Measurements from ENCODE around the gene LRRC8A.

The LRRC8A gene

GRCh38 chr9:128902351-128903078 lies 20.6 kb downstream of the LRRC8A start:
- DNase-seq: peak; percentile 86

- DNase-seq: no peak
Measured at GRCh38 chr9:128903079-128903461, 21.1 kb downstream of the LRRC8A start.

DNA sequence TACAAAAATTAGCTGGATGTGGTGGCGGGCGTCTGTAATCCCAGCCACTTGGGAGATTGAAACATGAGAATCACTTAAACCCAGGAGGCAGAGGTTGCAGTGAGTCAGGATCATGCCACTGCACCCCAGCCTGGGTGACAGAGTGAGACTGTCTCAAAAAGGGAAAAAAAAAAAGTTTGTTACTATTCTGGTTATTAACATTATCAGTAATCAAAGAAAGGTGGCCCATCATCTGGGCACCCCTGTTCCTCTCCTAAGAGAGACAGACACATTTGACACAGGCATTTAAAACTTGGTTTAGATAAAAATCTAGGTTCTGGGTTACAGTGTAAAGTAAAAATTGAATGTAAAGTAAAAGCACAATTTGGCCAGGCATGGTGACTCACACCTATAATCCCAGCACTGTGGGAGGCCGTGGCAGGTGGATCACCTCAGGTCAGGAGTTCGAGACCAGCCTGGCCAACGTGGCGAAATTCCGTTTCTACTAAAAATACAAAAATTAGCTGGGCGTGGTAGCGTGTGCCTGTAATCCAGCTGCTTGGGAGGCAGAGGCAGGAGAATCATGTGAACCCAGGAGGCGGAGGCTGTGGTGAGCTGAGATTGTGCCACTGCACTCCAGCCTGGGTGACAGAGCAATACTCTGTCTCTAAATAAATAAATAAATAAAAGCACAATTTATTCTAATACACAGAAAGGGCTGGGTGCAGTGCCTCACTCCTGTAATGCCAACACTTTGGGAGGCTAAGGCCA lies 22.1 kb downstream of the LRRC8A start:
- DNase-seq: no peak

GRCh38 chr9:128905964-128906363 lies 24.0 kb downstream of the LRRC8A start:
- DNase-seq: no peak

GRCh38 chr9:128906741-128907140 lies 24.8 kb downstream of the LRRC8A start:
- DNase-seq: no peak

DNA sequence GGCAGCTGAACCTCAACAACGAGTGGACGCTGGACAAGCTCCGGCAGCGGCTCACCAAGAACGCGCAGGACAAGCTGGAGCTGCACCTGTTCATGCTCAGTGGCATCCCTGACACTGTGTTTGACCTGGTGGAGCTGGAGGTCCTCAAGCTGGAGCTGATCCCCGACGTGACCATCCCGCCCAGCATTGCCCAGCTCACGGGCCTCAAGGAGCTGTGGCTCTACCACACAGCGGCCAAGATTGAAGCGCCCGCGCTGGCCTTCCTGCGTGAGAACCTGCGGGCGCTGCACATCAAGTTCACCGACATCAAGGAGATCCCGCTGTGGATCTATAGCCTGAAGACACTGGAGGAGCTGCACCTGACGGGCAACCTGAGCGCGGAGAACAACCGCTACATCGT lies 26.4 kb downstream of the LRRC8A start:
- no peak for DNase-seq

DNA sequence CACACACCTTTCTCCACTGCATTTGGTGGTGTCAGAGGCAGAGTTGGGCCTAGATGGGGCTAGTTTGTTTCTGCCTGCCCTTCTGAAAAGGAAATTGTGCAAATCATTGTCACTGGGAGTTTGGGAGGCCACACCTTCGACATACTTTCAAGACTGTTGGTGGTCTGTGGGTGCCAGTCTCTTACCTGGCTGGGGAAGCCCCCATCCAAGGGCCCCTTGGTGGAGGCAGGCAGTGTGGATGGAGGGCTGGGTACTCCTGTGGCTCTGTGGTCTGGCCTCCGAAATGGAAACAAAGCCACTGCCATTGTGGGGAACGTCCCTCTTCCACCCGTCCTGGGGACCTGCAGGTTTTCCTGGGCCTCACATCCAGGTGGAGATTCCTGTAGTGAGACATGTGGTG lies 27.9 kb downstream of the LRRC8A start:
- DNase-seq: no peak

GRCh38 chr9:128910906-128911305 lies 29.0 kb downstream of the LRRC8A start:
- no peak for DNase-seq

GRCh38 chr9:128911529-128912035 lies 29.6 kb downstream of the LRRC8A start:
- DNase-seq: no peak

- DNase-seq: peak; percentile 39
Measured at GRCh38 chr9:128912270-128912853, 30.4 kb downstream of the LRRC8A start.

GRCh38 chr9:128913048-128913900 lies 31.3 kb downstream of the LRRC8A start:
- no peak for DNase-seq

GRCh38 chr9:128913995-128914772 lies 32.3 kb downstream of the LRRC8A start:
- no peak for DNase-seq

DNA sequence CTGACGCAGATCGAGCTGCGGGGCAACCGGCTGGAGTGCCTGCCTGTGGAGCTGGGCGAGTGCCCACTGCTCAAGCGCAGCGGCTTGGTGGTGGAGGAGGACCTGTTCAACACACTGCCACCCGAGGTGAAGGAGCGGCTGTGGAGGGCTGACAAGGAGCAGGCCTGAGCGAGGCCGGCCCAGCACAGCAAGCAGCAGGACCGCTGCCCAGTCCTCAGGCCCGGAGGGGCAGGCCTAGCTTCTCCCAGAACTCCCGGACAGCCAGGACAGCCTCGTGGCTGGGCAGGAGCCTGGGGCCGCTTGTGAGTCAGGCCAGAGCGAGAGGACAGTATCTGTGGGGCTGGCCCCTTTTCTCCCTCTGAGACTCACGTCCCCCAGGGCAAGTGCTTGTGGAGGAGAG lies 34.3 kb downstream of the LRRC8A start:
- DNase-seq: no peak

- DNase-seq: no peak
Measured at GRCh38 chr9:128916745-128917144, 34.8 kb downstream of the LRRC8A start.

DNA sequence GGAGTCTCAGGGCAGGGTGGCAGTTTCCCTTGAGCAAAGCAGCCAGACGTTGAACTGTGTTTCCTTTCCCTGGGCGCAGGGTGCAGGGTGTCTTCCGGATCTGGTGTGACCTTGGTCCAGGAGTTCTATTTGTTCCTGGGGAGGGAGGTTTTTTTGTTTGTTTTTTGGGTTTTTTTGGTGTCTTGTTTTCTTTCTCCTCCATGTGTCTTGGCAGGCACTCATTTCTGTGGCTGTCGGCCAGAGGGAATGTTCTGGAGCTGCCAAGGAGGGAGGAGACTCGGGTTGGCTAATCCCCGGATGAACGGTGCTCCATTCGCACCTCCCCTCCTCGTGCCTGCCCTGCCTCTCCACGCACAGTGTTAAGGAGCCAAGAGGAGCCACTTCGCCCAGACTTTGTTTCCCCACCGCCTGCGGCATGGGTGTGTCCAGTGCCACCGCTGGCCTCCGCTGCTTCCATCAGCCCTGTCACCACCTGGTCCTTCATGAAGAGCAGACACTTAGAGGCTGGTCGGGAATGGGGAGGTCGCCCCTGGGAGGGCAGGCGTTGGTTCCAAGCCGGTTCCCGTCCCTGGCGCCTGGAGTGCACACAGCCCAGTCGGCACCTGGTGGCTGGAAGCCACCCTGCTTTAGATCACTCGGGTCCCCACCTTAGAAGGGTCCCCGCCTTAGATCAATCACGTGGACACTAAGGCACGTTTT lies 35.4 kb downstream of the LRRC8A start:
- no peak for DNase-seq

GRCh38 chr9:128918921-128919320 lies 37.0 kb downstream of the LRRC8A start:
- no peak for DNase-seq

DNA sequence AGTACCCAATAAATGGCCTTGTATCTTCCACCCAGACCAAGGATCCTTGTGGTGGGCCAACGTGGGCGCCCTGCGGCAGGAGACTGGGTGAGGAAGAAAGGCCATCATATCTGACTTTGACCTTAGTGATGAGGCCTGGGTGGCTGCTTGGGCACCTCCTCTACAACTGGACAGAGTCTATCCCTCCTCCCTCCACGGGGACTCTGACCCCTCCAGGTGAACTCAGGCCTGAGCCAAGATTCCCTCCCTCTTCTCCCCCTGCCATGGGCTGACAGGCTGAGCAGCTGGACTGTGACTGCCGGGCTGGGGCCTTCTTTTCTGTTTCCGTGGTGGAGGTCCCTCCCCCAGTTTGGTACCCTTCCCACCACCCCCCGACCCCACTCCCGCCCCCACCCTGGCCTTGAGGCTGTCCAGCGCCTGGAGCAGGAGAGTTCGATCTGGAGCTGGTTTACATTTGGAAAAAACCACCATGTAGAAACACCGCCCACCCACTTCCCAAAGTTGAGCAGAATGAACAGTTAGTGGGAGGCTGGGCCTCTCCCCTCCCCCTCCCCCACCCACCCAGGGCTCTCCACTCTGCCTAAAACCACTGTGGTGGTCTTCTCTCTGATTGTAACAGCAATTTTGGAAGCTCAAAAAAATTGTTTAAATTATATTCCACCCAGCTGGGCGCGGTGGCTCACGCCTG lies 37.6 kb downstream of the LRRC8A start:
- no peak for DNase-seq

DNA sequence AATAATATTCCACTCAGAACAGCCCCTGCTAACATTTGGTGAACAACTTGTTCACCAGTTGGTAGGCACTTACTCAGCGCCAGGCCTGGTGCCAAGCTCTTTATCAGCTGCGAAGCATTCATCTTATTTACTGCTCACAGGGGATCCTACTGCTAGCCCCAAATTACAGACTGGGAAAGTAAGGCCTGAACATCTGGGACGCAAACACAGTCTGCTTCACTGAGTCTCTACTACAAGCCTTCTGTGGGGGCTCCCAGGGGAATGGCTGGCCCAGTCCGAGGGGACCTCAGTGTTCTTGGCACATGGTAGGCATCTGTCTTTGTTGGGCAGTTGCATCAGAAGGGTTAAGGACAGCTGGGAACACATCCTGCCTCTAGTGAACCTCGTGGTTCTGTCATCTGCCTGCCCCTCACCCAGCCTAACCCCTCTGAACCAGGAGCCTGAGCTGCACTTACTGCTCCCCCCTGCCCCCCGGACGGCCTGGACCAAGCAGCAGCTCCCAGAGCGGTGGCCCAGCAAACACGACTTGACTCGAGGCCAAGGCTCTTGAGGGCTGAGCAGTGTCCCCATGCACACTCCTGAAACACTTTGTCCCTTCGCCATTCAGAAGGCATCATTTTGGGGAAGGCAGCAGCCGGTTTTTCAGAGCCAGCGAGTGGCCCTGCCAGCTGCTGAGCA lies 38.6 kb downstream of the LRRC8A start, which contains the start of gene PHYHD1:
PHYHD1 (plus strand) TSS at position 602 of the 678 bp plus-strand sequence. CDS start 1,342 bp downstream, outside the sequence.
- DNase-seq: no peak

DNA sequence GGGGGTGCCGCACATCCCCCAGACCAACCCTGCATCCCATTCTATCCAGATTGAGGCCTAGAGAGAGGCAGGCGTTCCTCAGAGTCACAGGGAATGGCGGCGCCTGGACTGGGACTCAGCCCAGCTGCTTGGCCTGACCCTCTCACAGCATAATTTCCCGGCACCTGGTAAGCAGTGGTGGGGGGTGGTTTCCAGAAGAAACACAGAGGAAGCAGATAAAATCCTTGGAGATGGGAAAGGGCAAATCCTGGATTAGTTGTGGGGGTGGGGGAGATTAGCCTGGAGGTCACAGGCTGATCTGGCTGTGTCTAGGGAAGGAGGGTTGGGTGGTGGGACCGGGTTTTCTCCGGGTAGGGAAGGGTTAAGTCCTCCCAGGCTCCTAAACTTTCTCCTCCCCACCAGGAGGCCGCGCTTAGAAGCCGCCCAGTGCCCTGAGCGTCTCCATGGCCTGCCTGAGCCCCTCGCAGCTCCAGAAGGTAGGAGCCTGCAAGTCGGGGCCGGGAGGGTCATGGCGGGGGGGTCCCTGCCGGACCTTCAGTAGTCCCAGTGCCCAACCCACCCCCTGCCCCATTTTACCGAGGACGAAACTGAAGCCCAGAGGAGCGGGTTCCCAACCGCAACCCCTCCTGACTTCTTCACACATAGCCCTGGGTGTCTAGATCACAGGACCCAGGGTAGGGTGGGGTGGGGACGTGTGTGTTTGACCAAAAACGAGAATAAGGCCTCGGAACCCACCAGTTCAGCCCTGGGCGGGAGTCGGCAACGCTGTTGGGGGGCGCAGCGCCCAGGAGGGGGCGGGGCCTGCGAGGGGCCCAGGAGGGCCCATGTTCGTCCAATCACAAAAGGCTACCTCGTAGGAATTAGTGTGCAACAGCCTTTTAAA lies 40.2 kb downstream of the LRRC8A start:
- no peak for DNase-seq
